K562 (cell line): ENCODE results near the gene COX4I2. TPM values are rescaled to one million over a fixed set of nuclear protein-coding genes. Genes with fewer than 3 reads are reported as not detected.

Experiments used
- ATF1 ChIP-seq, 2 experiments: fragments of 450-650 bp in 1 of 2; IDR thresholded peaks; 2 replicates each; pipeline ENCODE4 v1.6.1; 2016; ENCODE audit warnings: missing compliant biosample characterization in 1 of 2, missing genetic modification characterization in 1 of 2
- CHD4 ChIP-seq: fragments of 200-600 bp; sonication (generic); IDR thresholded peaks from 3 replicates; pipeline ENCODE4 v1.6.1; 2012; ENCODE audit warnings: low read depth, mild to moderate bottlenecking, mixed read lengths, low read length, inconsistent platforms; ENCODE audit not compliant: insufficient read depth, insufficient replicate concordance, poor library complexity, severe bottlenecking
- DACH1 ChIP-seq: fragments of 450-650 bp; IDR thresholded peaks from 2 replicates; pipeline ENCODE4 v1.6.1; 2018; ENCODE audit not compliant: partially characterized antibody
- FOXA3 ChIP-seq, 2 experiments: fragments of 450-650 bp in 1 of 2; sonication (generic) in 1 of 2; formaldehyde crosslinking; IDR thresholded peaks in 1 of 2; conservative IDR thresholded peaks in 1 of 2; 2 replicates each; pipeline versions ENCODE4 v1.4.0 to v1.8.0; 2020 to 2022; ENCODE audit warnings: mild to moderate bottlenecking in 2 of 2, missing genetic modification reagents in 1 of 2
- GABPA ChIP-seq: fragments of 200-800 bp; sonication (Bioruptor generic); conservative IDR thresholded peaks from 2 replicates; pipeline ENCODE4 v1.6.1; 2016; ENCODE audit warnings: low read depth, missing genetic modification characterization, missing compliant biosample characterization
- HMG20B ChIP-seq: fragments of 250-450 bp; sonication (Bioruptor Pico); IDR thresholded peaks from 2 replicates; pipeline ENCODE4 v1.5.0; 2021; ENCODE audit warnings: mild to moderate bottlenecking
- HNRNPK ChIP-seq: fragments of 200-400 bp; formaldehyde crosslinking; IDR thresholded peaks from one replicate; pipeline ENCODE4 v1.6.1; 2018; ENCODE audit warnings: mild to moderate bottlenecking, low read depth, low read length; ENCODE audit not compliant: poor library complexity, severe bottlenecking
- NONO ChIP-seq, 2 experiments: fragments of 200-400 bp in 1 of 2; fragments of 450-650 bp in 1 of 2; formaldehyde crosslinking in 1 of 2; IDR thresholded peaks; 2 replicates each; pipeline ENCODE4 v1.6.1; 2017; ENCODE audit warnings: low read depth in 2 of 2, mild to moderate bottlenecking in 2 of 2, moderate library complexity in 2 of 2, low read length in 1 of 2
- PHB ChIP-seq: fragments of 250-450 bp; sonication (Bioruptor Pico); IDR thresholded peaks from 2 replicates; pipeline ENCODE4 v1.5.0; 2021
- RFX7 ChIP-seq: fragments of 250-450 bp; sonication (Bioruptor Pico); IDR thresholded peaks from 2 replicates; pipeline ENCODE4 v1.5.1; 2021; ENCODE audit warnings: mild to moderate bottlenecking
- SOX6 ChIP-seq: fragments of 450-650 bp; IDR thresholded peaks from 2 replicates; pipeline ENCODE4 v1.6.1; 2014; ENCODE audit warnings: mild to moderate bottlenecking
- ZNF143 ChIP-seq: sonication (generic); formaldehyde crosslinking; IDR thresholded peaks from 2 replicates; pipeline ENCODE4 v1.9.0; 2022; ENCODE audit warnings: mild to moderate bottlenecking, missing genetic modification reagents
- ZNF347 ChIP-seq: fragments of 450-650 bp; formaldehyde crosslinking; IDR thresholded peaks from 2 replicates; pipeline ENCODE4 v1.4.0; 2020; ENCODE audit warnings: low read depth, mild to moderate bottlenecking, moderate library complexity
- ZNF507 ChIP-seq: conservative IDR thresholded peaks from 2 replicates; pipeline ENCODE4 v1.6.1; 2017; ENCODE audit warnings: missing genetic modification characterization, missing compliant biosample characterization
- polyA plus RNA-seq, 8 experiments: library from polyadenylated mRNA; depleted of rRNA in 4 of 8; stranded (reverse) in 5 of 8; unstranded in 3 of 8; fragments of >200 nt; fragmentation: Nextera tagmentation in 2 of 8; fragmentation: Illumina TruSeq in 1 of 8; extraction: Ambion mirVana in 2 of 8; extraction: Trizol in 1 of 8; gene quantifications; 2 replicates each; pipeline versions ENCODE4 v1.2.1 to v1.2.3, GENCODE V29; 2011 to 2014; ENCODE audit warnings: inconsistent platforms in 1 of 8, missing spikeins in 1 of 8
- total RNA-seq, 7 experiments: library from RNA; depleted of rRNA in 6 of 7; stranded (reverse); fragments of >200 nt in 6 of 7; fragmentation: Illumina TruSeq in 2 of 7; extraction: Trizol in 2 of 7; gene quantifications; 2 replicates each; pipeline versions ENCODE4 v1.2.1 to v1.2.3, GENCODE V29; 2011 to 2021; ENCODE audit warnings: low replicate concordance in 1 of 7
- TF ChIP-seq, protein P1 (sequence below), 2 experiments: fragments of 450-650 bp; conservative IDR thresholded peaks; 2 replicates each; pipeline ENCODE4 v1.6.1; 2017; ENCODE audit warnings: mild to moderate bottlenecking in 2 of 2, moderate library complexity in 2 of 2
- TF ChIP-seq, protein P2 (sequence below): fragments of 450-650 bp; IDR thresholded peaks from 2 replicates; pipeline ENCODE4 v1.7.0; 2016; ENCODE audit warnings: borderline replicate concordance
- TF ChIP-seq, protein P3 (sequence below), 2 experiments: IDR thresholded peaks in 1 of 2; conservative IDR thresholded peaks in 1 of 2; 2 replicates each; pipeline ENCODE4 v1.6.1; 2016; ENCODE audit warnings: low read depth in 2 of 2, mild to moderate bottlenecking in 1 of 2, missing compliant biosample characterization in 1 of 2, missing genetic modification characterization in 1 of 2, moderate library complexity in 1 of 2
- TF ChIP-seq, protein P4 (sequence below): fragments of 450-650 bp; IDR thresholded peaks from 2 replicates; pipeline ENCODE4 v1.6.1; 2018; ENCODE audit warnings: mild to moderate bottlenecking, low read depth; ENCODE audit not compliant: partially characterized antibody

COX4I2 gene
- total and polyA plus RNA-seq, 9 of the 15 experiments (the other 6 are each of a cell fraction or from before 2014, with no cell fraction given), result not detected

DNA sequence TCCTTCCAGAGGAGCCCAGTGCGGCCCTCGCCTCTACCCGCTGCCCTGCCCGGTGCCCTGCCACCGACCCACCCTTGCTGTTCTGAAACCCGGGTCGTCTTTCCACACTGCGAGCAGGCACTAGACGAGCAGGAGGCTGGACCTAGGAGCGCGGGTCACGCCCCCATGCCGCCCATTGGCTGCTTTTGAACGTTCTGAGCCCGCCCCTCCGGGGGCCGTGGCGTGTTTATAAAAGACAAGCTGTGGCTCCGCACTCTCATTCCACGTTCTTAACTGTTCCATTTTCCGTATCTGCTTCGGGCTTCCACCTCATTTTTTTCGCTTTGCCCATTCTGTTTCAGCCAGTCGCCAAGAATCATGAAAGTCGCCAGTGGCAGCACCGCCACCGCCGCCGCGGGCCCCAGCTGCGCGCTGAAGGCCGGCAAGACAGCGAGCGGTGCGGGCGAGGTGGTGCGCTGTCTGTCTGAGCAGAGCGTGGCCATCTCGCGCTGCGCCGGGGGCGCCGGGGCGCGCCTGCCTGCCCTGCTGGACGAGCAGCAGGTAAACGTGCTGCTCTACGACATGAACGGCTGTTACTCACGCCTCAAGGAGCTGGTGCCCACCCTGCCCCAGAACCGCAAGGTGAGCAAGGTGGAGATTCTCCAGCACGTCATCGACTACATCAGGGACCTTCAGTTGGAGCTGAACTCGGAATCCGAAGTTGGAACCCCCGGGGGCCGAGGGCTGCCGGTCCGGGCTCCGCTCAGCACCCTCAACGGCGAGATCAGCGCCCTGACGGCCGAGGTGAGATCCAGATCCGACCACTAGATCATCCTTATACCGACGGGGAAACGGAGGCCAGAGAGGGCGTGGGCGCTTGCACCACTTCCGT is 32.4 kb upstream of the COX4I2 start, which contains the start of gene ID1 (continued):
- TF ChIP-seq, protein P1, sequence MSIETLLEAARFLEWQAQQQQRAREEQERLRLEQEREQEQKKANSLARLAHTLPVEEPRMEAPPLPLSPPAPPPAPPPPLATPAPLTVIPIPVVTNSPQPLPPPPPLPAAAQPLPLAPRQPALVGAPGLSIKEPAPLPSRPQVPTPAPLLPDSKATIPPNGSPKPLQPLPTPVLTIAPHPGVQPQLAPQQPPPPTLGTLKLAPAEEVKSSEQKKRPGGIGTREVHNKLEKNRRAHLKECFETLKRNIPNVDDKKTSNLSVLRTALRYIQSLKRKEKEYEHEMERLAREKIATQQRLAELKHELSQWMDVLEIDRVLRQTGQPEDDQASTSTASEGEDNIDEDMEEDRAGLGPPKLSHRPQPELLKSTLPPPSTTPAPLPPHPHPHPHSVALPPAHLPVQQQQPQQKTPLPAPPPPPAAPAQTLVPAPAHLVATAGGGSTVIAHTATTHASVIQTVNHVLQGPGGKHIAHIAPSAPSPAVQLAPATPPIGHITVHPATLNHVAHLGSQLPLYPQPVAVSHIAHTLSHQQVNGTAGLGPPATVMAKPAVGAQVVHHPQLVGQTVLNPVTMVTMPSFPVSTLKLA (conservative IDR thresholded peaks at IDR 0.05), result peak; percentile 94 to 96
- TF ChIP-seq, protein P2, sequence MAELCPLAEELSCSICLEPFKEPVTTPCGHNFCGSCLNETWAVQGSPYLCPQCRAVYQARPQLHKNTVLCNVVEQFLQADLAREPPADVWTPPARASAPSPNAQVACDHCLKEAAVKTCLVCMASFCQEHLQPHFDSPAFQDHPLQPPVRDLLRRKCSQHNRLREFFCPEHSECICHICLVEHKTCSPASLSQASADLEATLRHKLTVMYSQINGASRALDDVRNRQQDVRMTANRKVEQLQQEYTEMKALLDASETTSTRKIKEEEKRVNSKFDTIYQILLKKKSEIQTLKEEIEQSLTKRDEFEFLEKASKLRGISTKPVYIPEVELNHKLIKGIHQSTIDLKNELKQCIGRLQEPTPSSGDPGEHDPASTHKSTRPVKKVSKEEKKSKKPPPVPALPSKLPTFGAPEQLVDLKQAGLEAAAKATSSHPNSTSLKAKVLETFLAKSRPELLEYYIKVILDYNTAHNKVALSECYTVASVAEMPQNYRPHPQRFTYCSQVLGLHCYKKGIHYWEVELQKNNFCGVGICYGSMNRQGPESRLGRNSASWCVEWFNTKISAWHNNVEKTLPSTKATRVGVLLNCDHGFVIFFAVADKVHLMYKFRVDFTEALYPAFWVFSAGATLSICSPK, result no peak
- TF ChIP-seq CHD4 (no peak), ZNF507 (no peak), ZNF143 (CRISPR knock-in tag) (no peak), NONO (IDR thresholded peaks at IDR 0.05; ENCODE audit: low read depth in 2 of 2, low read length in 1 of 2) (peak; percentile 49 to 66; a peak in 3 of 4 replicates), DACH1 (no peak), FOXA3 (CRISPR knock-in tag; conservative IDR thresholded peaks at IDR 0.05 in 1 of 2, IDR thresholded peaks at IDR 0.05 in 1 of 2) (peak in 1 of 2 experiments; percentile 40; a peak in 1 of 4 replicates), ATF1 (CRISPR knock-in tag; IDR thresholded peaks at IDR 0.05) (no peak), ATF1 (tag; IDR thresholded peaks at IDR 0.05) (peak; percentile 70), RFX7 (CRISPR knock-in tag) (no peak), PHB (CRISPR knock-in tag) (peak; percentile 83; the same call in 1 of the 2 replicates), SOX6 (peak; percentile 48), HMG20B (CRISPR knock-in tag) (no peak), ZNF347 (CRISPR knock-in tag) (no peak), HNRNPK (no peak), GABPA (tag) (no peak)
- TF ChIP-seq, protein P3, sequence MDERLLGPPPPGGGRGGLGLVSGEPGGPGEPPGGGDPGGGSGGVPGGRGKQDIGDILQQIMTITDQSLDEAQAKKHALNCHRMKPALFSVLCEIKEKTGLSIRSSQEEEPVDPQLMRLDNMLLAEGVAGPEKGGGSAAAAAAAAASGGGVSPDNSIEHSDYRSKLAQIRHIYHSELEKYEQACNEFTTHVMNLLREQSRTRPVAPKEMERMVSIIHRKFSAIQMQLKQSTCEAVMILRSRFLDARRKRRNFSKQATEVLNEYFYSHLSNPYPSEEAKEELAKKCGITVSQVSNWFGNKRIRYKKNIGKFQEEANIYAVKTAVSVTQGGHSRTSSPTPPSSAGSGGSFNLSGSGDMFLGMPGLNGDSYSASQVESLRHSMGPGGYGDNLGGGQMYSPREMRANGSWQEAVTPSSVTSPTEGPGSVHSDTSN (CRISPR knock-in tag; IDR thresholded peaks at IDR 0.05; ENCODE audit: low read depth), result no peak
- TF ChIP-seq, protein P3 (tag; conservative IDR thresholded peaks at IDR 0.05; ENCODE audit: low read depth), result no peak
- TF ChIP-seq, protein P4, sequence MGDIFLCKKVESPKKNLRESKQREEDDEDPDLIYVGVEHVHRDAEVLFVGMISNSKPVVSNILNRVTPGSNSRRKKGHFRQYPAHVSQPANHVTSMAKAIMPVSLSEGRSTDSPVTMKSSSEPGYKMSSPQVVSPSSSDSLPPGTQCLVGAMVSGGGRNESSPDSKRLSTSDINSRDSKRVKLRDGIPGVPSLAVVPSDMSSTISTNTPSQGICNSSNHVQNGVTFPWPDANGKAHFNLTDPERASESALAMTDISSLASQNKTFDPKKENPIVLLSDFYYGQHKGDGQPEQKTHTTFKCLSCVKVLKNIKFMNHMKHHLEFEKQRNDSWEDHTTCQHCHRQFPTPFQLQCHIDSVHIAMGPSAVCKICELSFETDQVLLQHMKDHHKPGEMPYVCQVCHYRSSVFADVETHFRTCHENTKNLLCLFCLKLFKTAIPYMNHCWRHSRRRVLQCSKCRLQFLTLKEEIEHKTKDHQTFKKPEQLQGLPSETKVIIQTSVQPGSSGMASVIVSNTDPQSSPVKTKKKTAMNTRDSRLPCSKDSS, result no peak
